ENCODE data around the gene SEZ6L.

DNA sequence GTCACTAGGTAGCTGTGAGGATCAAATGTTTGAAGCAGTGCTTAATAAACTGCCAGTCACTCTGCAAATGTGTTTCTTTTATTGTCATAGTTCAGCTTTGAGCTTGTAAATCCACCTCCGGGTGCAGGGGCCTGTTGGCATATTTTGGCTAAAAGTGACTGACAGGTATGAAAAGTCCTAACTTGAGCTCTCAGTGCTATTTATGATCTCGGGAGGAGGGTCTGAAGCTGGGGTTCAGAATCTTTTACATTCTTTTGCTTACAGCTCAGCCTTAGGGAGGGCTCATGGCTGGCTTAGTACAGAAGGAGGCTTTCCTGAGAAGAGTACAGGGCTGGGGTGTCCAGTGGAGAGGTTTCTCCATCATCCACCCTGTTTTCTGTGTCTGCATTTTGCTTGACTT is 261.3 kb downstream of the SEZ6L start:
- TF ChIP-seq EP300 (IDR thresholded peaks at IDR 0.05) (no peak), MYC (IDR thresholded peaks at IDR 0.05; ENCODE audit: borderline replicate concordance, low read length) (no peak), ESRRA (IDR thresholded peaks at IDR 0.05; ENCODE audit: borderline replicate concordance, low read length) (no peak)
- TF ChIP-seq, protein P1, sequence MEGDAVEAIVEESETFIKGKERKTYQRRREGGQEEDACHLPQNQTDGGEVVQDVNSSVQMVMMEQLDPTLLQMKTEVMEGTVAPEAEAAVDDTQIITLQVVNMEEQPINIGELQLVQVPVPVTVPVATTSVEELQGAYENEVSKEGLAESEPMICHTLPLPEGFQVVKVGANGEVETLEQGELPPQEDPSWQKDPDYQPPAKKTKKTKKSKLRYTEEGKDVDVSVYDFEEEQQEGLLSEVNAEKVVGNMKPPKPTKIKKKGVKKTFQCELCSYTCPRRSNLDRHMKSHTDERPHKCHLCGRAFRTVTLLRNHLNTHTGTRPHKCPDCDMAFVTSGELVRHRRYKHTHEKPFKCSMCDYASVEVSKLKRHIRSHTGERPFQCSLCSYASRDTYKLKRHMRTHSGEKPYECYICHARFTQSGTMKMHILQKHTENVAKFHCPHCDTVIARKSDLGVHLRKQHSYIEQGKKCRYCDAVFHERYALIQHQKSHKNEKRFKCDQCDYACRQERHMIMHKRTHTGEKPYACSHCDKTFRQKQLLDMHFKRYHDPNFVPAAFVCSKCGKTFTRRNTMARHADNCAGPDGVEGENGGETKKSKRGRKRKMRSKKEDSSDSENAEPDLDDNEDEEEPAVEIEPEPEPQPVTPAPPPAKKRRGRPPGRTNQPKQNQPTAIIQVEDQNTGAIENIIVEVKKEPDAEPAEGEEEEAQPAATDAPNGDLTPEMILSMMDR (IDR thresholded peaks at IDR 0.05), result no peak
- TF ChIP-seq, protein P2, sequence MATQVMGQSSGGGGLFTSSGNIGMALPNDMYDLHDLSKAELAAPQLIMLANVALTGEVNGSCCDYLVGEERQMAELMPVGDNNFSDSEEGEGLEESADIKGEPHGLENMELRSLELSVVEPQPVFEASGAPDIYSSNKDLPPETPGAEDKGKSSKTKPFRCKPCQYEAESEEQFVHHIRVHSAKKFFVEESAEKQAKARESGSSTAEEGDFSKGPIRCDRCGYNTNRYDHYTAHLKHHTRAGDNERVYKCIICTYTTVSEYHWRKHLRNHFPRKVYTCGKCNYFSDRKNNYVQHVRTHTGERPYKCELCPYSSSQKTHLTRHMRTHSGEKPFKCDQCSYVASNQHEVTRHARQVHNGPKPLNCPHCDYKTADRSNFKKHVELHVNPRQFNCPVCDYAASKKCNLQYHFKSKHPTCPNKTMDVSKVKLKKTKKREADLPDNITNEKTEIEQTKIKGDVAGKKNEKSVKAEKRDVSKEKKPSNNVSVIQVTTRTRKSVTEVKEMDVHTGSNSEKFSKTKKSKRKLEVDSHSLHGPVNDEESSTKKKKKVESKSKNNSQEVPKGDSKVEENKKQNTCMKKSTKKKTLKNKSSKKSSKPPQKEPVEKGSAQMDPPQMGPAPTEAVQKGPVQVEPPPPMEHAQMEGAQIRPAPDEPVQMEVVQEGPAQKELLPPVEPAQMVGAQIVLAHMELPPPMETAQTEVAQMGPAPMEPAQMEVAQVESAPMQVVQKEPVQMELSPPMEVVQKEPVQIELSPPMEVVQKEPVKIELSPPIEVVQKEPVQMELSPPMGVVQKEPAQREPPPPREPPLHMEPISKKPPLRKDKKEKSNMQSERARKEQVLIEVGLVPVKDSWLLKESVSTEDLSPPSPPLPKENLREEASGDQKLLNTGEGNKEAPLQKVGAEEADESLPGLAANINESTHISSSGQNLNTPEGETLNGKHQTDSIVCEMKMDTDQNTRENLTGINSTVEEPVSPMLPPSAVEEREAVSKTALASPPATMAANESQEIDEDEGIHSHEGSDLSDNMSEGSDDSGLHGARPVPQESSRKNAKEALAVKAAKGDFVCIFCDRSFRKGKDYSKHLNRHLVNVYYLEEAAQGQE (IDR thresholded peaks at IDR 0.05), result no peak

Data from A549 (cell line).